GM19455 (cell line): ENCODE results near the gene BACH1.
"Not testable (repeated sequence)": the region's sequence is repeated elsewhere in the genome, so short reads cannot be mapped to it uniquely, and the experiment has no call there.

Experiments
- ATAC-seq: cut with Tn5 transposase; IDR thresholded peaks from one replicate; pipeline ENCODE4 v1.9.1; 2021; ENCODE audit not compliant: unreplicated experiment

BACH1 gene

GRCh38 chr21:29342363-29342957, 43.7 kb downstream of the BACH1 start:
- peak; percentile 67 for ATAC-seq

GRCh38 chr21:29343519-29343918, 44.8 kb downstream of the BACH1 start:
- no peak for ATAC-seq

DNA sequence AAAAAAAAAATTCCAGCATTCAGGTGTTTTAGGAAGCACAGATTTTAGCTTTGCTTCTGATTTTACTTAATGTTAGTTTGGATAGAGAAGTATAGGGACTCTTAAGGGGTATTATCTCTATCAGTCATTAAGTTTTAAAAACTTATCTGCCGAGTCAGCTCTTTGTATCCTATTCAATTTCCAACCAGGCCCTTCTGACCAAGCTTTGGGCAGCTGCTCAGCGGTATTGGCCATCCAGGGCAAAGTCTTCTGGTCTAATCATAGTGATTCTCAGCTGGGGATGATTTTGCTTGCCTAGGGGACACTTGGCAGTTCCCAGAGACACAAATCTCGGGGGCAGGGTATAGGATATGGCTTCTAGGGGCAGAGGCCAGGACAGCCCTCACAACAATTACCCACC, 47.6 kb downstream of the BACH1 start:
- no peak for ATAC-seq

DNA sequence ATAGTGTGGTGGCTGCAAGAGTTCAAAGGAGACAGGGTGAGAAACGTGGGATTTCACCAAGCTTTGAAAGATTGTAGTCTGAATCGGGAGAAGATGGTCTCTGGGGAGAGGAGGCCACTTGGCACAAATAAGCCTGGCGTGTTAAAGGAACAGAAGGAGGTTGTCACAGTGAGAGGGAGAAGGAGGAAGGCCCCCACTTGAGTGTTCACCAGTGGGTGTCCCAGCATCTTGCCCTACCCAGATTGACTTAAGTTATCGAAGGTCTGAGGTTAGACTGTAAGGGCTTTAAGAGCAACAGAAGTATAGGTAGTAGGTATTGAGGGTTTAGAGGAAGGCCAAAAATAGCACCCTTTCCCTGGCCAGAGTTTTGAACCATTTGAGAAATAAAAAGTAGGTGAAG, 48.0 kb downstream of the BACH1 start:
- ATAC-seq: no peak

GRCh38 chr21:29347274-29347681, 48.6 kb downstream of the BACH1 start:
- ATAC-seq: no peak

- ATAC-seq: no peak
Measured at GRCh38 chr21:29349702-29350101, 51.0 kb downstream of the BACH1 start.

DNA sequence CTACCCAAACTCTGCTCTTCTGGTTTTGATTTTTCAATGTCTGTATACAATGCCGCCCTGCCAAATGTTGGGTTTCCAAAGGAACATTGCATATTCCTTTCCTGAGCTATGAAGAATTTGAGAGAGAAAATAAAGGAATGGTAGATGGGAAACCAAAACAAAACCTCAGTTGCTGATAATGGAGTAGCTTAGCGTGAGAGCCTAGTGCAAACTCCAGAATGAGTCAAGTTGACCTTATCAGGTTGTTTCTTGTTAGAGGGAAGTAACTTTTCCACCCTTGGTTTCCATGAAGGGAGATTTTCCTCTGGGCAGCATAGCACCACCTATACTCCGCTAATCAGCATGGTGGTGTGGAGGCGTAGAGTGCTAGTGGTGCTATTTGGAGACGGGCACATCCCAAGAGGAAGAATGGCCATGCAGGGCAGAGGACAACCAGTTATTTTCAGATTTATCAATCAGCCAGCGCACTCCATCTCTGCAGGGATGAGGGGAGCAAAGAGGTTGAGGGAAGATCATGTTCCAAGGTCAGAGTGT, 51.6 kb downstream of the BACH1 start:
- ATAC-seq: no peak

DNA sequence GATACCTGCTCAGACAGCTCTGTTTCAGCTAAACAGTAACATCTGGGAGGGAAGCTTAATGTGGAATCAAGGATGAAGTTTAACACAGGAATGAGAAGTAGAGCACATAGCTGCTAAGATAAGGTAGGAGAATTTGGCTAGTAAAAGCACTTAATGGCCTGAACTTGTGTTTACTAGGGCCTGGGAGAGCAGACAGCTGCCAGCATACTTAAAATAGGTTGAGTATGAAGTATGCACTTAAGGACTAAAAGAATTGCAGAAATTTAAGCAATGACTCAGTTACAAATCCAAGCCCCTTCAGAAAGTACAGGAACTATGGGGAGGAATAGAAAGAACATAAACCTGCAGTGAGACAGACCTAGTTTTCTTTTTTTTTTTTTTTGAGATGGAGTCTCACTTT, 53.0 kb downstream of the BACH1 start:
- no peak for ATAC-seq

DNA sequence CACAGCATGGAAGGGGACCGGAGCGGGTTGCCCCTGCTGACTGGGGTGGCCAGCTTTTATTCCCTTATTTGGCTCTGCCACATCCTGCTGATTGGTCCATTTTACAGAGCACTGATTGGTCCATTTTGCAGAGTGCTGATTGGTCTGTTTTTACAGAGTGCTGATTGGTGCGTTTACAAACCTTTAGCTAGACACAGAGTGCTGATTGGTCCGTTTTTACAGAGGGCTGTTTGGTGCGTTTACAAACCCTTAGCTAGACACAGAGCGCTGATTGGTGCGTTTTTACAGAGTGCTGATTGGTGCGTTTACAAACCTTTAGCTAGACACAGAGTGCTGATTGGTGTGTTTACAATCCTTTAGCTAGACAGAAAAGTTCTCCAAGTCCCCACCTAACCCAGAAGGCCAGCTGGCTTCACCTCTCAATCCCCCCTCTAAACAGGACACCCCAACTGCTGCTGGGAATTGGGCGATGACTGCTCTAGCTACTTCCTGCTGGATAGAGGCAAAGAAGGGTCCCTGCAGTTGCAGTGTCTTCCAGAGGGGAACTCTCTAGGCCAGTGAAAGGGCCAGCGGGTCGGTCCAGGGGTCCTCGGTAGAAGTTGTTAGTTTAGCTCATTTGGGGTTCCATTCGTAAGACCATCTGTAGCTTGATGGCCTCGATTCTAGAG, 56.5 kb downstream of the BACH1 start:
- ATAC-seq: not testable (repeated sequence)

DNA sequence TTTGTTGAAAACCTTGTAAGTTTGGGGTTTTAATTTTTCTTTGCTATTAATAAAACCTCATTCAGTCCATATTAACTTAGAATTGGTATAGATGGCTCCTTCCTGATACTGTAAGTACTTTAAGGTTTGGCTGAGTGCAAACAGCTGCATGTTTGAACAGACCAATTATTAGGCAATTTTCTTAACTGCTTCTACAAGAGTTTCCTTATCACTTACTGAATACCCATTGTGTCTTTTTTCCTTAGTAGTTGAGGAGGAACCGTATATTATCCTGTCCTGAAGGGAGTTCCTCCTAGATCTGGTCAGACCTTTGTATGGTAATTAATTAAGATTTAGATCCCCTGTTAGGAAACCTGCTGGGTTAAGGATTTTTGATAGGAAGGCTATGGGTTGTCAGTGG, 57.6 kb downstream of the BACH1 start:
- not testable (repeated sequence) for ATAC-seq

- not testable (repeated sequence) for ATAC-seq
Measured at GRCh38 chr21:29356810-29357209, 58.1 kb downstream of the BACH1 start.

DNA sequence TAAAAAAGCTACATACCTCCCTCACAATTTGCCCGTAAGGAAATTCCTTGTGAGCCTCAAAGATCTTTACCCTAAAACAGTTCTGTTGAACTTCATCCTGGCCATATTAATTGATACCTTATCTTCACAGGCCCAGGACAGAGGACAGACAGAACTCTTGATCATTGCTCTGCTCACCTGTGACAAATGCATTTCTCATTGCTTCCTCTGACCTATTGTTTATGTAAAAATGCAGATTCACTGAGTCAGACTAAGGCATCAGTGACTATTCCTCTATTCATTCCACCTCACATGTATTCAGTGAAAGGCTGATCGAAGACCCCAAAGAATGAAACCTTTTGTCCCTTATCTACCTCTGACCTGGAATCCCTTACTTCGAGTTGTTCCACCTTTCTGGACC, 61.0 kb downstream of the BACH1 start:
- ATAC-seq: no peak

- no peak for ATAC-seq
Measured at GRCh38 chr21:29360799-29361765, 62.4 kb downstream of the BACH1 start.

GRCh38 chr21:29362758-29363157, 64.0 kb downstream of the BACH1 start:
- no peak for ATAC-seq

DNA sequence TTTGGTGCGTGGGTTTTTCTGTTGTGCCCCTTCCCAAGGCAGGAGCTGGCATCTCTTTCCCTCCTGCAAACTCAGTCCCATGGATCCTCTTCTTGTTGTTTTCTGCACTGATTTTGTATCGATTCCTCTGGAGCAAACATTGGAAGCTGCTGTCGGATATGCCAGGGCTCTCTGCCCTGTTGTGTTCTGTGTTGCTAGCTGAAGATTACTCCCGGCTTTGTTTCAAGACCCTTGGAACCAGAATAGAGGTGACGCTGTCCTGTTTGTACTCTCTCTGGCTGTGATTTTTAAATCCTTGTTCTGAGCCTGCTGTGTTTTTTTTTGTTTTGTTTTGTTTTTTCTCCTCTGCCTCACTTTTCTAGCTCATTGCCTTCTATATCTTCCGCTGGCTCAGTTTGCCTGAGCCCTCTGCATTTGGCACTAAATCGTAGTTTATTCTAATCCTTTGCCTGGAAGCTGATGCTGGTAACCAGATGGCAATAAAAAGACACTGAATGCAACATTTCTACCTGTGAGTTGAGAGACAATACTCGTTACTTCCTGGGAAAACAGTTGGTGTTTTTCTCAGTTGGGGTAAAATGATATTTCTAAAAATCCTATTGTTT, 67.0 kb downstream of the BACH1 start:
- ATAC-seq: no peak

GRCh38 chr21:29366532-29366931, 67.8 kb downstream of the BACH1 start:
- ATAC-seq: no peak

GRCh38 chr21:29367335-29367734, 68.6 kb downstream of the BACH1 start:
- ATAC-seq: no peak

- no peak for ATAC-seq
Measured at GRCh38 chr21:29368906-29369305, 70.2 kb downstream of the BACH1 start.

DNA sequence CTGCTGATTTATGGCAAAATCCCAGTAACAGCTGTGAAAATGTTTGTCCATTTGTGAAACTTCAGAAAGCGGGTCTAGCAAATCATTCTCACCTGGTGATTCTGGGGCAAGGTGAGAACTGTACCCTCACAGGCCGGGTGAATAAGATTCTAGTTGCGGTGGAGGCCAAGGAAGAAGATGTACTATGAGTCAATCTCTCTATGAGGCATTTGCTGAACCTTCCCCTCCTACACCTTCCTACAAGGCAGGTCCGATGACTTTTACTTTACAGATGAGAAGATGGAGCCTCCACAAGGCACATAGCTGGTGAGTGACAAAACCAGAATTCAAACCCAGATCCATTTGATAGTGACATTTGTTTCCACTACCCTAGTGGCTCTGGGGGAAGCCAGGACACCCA, 72.7 kb downstream of the BACH1 start:
- no peak for ATAC-seq

DNA sequence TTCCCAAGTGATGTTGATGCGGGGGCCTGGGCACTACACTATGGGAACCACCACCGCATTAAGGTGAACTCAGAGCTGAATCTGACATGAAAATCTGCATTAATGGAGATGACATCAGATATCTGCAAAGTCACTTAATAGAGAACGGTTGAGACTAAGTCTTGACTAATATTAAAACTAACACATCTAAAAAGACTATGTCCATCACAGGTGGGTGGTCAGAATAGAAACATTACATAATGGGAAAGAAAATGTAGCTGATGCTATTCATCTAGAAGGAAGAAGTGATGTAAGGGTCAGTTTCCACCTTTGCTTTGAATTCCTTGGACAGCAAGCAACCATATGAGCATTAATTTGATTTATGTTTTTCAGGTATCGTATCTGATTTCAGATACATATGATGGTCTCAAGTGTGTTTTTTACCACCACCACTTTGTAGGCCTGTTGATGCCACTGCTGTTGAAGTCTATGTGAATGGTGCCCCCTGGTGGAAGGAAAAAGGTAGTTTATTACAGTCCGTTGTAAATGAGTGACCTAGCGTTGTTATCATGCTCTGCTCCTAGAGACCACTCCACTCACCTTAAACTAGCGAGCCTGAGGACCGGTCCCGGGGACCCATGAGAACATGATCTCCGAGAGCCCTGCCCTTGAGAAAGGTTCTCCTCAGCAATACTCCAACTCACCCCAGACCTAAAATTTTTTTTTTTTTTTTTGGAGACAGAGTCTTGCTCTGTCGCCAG, 73.5 kb downstream of the BACH1 start:
- no peak for ATAC-seq
